Memory B cell (primary cell): ENCODE measurements around the gene PLEKHM2.

Experiments
- ATAC-seq: fragments of 150-1000 bp; cut with Tn5 transposase; 2 replicates; pipeline ENCODE4 v1.10.0; 2021; ENCODE audit warnings: low read depth, mild to moderate bottlenecking, moderate library complexity
- DNase-seq, 2 donors: peaks; one replicate each; pipeline ENCODE4 v3.0.0; 2022; ENCODE audit warnings: low spot score in 2 of 2
- H3K27ac Mint-ChIP-seq: one replicate; pipeline ENCODE4 v1.8.0; 2022; ENCODE audit warnings: mild to moderate bottlenecking, moderate library complexity, mixed read lengths
- H3K27me3 Mint-ChIP-seq: one replicate; pipeline ENCODE4 v1.8.0; 2022; ENCODE audit warnings: mixed read lengths
- H3K36me3 Mint-ChIP-seq: one replicate; pipeline ENCODE4 v1.8.0; 2022; ENCODE audit warnings: mild to moderate bottlenecking, mixed read lengths
- H3K4me1 Mint-ChIP-seq: one replicate; pipeline ENCODE4 v1.8.0; 2022; ENCODE audit warnings: mixed read lengths
- H3K4me3 Mint-ChIP-seq: one replicate; pipeline ENCODE4 v1.8.0; 2022; ENCODE audit warnings: mild to moderate bottlenecking, moderate library complexity, mixed read lengths
- H3K9me3 Mint-ChIP-seq: one replicate; pipeline ENCODE4 v1.8.0; 2022; ENCODE audit warnings: mixed read lengths

Gene PLEKHM2

DNA sequence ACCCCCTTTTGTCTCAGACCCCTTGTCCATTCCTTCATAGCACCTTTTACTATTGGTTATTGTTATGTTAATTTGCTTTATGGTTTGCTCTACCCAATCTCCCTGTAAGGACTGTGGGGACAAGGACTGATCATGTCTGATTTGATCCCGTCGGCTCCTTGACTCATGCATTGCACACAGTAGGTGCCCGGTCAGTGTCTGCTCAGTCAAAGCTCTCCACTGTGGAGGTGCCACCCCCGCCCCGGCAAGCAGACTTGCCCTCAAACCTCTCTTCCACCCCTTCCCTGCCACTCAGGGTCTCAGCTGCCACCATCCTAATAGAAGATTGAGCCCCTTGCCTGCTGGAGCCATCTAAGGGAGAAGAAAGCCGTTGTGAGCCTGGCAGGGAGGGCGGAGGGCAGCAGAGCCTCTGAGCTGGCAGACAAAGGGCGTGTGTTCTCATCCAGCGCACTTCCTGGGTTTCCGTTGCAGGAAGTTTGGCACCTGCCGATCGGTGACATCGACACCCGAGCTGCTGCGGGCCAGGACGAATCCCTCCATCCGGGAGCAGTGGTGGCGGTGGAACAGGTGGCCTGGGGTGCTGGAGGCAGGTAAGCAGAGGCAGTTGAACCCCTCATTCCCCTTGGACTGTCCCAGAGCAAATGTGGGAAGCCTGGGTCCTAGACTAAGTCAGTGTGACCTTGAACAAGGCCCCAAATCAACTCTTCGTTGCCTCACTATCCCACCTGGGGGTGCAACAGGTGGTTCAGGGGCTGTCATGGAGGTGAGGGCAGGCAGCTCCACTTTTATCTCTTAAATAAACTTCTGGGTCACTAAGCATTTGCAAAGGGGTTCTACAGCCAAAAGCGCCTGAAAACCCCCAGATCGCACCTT, 72.3 kb downstream of the PLEKHM2 start:
- peaks cover 2% of the 10 kb centered on the region for H3K36me3 Mint-ChIP-seq
- no peaks in the 10 kb centered on the region for H3K9me3 Mint-ChIP-seq
- no peak overlapping the region for H3K27ac Mint-ChIP-seq
- ATAC-seq: peak; percentile 37
- H3K4me1 Mint-ChIP-seq: peaks cover 13% of the 10 kb centered on the region
- DNase-seq: no peak
- H3K27me3 Mint-ChIP-seq: peaks cover 23% of the 10 kb centered on the region
- no peak overlapping the region for H3K4me3 Mint-ChIP-seq

DNA sequence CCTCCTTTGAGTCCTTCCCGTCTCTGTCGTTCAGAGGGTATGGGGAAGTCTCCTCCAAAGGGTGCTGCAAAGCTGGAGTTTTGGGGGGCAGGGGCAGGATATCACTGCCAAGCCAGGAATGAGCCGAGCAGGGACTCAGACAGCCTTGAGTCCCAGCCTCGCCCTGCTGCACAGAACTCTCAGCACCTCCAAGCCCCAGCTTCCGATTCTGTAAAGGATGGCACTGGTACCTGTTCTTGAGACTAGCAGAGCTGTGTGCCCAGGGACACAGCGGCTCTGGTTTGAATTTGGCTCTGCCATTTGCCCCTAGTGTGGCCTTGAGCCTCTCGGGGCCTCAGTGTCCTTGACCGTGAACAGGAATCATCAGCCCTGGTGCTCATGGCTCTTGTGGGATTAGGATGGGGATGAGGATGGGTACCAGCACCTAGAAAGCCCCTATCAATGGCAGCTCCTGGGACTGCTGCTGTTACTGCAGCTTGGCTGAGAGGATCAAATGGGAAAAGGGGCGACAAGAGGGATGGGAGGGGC, 73.0 kb downstream of the PLEKHM2 start:
- Mint-ChIP-seq H3K9me3 (no peaks in the 10 kb centered on the region), H3K4me1 (peaks cover 13% of the 10 kb centered on the region), H3K27ac (no peak overlapping the region), H3K36me3 (peaks cover 2% of the 10 kb centered on the region), H3K27me3 (peaks cover 23% of the 10 kb centered on the region), H3K4me3 (peak overlapping the region; percentile 24)
- ATAC-seq: peak; percentile 20
- DNase-seq: no peak

DNA sequence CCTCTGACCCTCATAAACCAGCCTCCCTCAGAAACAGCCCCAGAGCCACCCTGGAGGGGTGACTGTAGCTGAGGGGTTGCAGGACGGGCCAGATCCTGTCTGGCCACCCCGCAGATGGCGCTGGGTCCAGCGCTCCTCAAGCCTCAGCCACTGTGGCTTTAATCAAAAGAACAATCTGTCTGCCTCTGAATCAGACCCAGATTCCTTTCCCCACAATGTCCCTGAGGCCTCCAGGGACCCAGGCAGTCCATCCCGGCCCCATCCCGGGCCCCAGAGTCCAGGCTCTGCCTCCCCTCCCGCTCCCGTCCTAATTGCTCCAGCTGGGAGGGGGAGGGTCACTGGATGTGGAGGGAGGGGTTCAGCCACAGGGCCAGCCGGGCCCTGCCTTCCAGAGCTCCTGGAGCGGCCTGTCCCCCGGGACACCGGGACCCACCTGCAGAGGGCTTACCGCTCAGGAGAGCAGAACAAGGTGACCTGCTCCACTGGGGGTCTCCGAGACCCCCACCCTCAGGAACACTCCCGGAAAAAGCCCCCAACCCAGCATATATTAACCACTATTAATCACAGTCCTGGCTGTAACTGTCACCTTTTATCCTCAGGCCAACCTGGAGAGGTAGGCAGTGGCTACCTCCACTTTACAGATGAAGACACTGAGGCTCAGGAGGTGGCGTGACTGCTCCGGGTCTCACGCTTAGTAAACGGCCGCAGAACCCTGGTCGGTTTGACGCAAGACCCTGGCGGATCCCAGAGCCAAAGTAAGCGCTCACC, 73.6 kb downstream of the PLEKHM2 start:
- peaks cover 24% of the 10 kb centered on the region for H3K27me3 Mint-ChIP-seq
- H3K36me3 Mint-ChIP-seq: peaks cover 2% of the 10 kb centered on the region
- peaks cover 13% of the 10 kb centered on the region for H3K4me1 Mint-ChIP-seq
- peak overlapping the region; percentile 71 for H3K4me3 Mint-ChIP-seq
- no peaks in the 10 kb centered on the region for H3K9me3 Mint-ChIP-seq
- DNase-seq: no peak
- no peak overlapping the region for H3K27ac Mint-ChIP-seq
- ATAC-seq: no peak

DNA sequence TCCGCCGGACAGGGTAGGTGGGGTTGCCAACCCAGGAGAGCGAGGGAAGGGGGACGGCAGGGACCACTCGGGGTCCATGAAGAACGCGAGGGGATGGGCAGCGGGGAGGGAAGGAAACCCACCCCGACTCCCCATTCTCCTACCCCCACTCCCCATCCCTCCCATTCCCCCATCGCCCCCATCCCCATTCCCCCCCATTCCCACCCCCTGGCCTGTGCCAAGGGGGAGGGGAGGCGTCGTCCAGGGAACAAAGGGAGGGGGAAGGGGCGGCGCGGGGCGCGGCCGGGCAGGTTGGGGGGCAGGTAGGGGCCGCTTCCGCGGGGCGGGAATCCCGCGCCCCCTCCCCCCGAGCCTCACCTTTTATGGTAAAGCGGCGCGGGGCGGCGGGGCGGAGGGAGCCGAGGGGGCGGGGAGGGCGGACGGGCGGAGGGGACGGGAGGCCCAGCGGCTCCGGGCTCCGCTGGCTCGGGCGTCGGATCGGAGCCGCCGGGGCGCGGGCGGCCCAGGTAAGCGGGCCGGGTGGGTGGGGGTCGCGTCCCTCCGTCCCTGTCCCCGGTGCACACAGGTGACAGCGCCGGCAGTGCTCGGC, 74.3 kb downstream of the PLEKHM2 start, which contains the start of gene FBLIM1:
TSS of gene FBLIM1 (plus strand) at position 453 of the 589 bp plus-strand sequence. CDS start 6,189 bp downstream, outside the sequence.
- peaks cover 13% of the 10 kb centered on the region for H3K4me1 Mint-ChIP-seq
- H3K27me3 Mint-ChIP-seq: peaks cover 23% of the 10 kb centered on the region
- peak within 1 kb of the TSS; percentile 71 for H3K4me3 Mint-ChIP-seq
- DNase-seq (no peak), ATAC-seq (no peak)
- H3K27ac Mint-ChIP-seq: no peak within 1 kb of the TSS
- peaks cover 1% of the 10 kb centered on the region for H3K36me3 Mint-ChIP-seq
- no peaks in the 10 kb centered on the region for H3K9me3 Mint-ChIP-seq

DNA sequence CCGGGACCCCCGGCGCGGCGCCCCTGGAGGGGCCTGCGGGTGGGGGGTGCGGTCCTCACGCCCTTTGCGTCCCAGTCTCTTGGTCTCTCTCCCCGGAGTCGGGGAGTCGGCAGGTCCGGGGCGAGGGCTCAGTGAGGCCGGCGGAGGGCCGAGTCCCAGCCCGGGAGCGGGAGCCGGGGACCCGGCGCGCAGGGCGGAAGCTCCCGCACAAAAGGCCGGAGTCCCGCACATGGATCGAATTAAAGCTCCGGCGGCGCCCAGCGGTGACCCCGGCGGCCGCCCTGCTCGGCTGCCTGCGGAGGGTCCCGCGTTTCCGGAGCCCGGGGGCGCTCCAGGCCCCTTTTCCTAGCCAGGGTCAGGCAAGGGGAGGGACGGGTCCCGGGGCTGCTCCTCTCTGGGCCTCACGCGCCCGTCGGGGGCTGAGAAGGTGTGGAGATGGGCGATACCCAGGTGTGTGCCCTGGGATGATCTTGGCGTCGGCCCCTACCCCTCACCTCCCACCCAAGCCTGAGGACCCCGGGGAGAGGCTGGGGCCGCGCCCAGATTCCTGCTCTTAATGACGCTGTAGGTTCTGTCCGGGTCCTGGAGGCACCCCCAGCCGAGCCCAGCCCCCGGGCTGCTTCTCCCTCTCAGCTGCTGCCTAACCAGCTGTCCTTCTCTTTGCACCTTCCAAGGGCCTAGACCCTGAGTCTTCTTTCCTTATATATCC, 75.0 kb downstream of the PLEKHM2 start:
- Mint-ChIP-seq H3K27me3 (peaks cover 20% of the 10 kb centered on the region), H3K27ac (no peak overlapping the region), H3K4me1 (peaks cover 13% of the 10 kb centered on the region), H3K36me3 (no peaks in the 10 kb centered on the region), H3K9me3 (no peaks in the 10 kb centered on the region), H3K4me3 (peak overlapping the region; percentile 27)
- ATAC-seq: no peak
- no peak for DNase-seq

DNA sequence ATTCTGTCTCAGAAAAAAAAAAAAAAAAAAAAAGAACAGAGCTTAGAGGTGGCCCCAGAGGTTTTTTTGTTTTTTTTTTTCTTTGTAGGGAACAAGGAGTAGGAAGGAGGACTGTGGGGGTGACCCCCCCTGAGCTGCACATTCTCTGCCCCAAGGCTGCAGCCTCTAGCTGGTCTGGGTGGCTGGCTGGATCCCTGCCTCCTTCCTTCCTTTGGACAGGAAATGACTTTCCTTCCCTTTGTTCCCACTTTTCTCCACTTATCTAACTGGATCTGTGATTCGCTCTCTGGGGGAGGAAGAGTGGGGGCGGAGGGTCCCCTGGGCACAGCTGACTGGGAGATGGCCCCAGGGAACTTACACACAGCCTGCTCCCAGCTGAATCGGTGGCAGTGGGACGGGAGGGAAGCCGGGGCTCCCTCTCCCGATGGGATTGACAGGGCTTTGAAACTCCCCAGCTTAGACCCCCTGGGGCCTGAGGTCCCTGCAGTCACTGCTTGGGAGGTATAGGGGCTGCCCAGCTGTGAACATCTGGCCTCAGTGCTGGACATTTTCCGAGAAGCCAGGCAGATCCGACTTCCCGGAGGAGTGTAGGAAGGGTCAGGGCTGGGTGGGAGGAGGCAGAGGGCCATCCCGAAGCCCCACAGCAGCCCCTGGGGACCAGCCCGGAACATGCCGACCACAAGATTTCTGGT, 76.5 kb downstream of the PLEKHM2 start:
- no peak for DNase-seq
- no peak overlapping the region for H3K27ac Mint-ChIP-seq
- peaks cover 14% of the 10 kb centered on the region for H3K4me1 Mint-ChIP-seq
- peaks cover 26% of the 10 kb centered on the region for H3K27me3 Mint-ChIP-seq
- no peaks in the 10 kb centered on the region for H3K9me3 Mint-ChIP-seq
- H3K36me3 Mint-ChIP-seq: no peaks in the 10 kb centered on the region
- H3K4me3 Mint-ChIP-seq: no peak overlapping the region
- no peak for ATAC-seq

DNA sequence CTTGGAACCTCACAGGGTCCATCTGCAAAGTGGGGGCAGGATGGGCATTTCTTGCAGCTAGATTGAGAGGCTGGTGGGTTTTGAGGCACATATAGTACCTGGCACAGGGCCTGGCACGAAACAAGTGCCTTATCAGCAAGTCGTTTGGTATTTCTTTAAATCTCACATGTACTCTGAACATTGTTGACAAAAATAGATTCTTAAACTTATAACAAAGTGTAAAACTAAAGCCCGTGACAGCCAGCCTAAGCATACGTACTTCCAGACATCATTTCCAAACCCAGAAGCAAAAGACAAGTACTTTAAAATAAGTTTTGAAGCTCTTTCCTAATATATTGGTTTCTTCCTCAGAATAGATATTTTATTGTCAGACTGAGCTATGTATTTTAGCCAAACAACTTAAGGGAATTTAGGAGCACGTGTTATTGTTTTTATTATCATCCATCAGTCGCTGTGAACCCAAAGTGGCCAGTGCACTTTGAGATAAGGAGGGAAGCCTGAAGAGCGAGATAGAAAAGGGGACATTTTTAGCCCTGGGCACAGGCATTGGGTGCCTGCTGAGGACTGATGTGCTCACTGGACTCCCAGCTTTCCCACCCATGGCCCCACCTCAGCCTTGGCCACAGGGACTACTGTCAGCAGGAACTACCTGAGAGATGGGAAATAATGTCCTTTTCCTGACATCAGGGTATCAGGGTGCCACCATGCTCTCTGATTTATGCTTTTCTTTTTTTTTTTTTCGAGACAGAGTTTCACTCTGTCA, 77.4 kb downstream of the PLEKHM2 start:
- DNase-seq (no peak), ATAC-seq (no peak)
- peaks cover 25% of the 10 kb centered on the region for H3K27me3 Mint-ChIP-seq
- H3K4me3 Mint-ChIP-seq: no peak overlapping the region
- no peaks in the 10 kb centered on the region for H3K36me3 Mint-ChIP-seq
- H3K27ac Mint-ChIP-seq: no peak overlapping the region
- H3K4me1 Mint-ChIP-seq: peaks cover 9% of the 10 kb centered on the region
- no peaks in the 10 kb centered on the region for H3K9me3 Mint-ChIP-seq

DNA sequence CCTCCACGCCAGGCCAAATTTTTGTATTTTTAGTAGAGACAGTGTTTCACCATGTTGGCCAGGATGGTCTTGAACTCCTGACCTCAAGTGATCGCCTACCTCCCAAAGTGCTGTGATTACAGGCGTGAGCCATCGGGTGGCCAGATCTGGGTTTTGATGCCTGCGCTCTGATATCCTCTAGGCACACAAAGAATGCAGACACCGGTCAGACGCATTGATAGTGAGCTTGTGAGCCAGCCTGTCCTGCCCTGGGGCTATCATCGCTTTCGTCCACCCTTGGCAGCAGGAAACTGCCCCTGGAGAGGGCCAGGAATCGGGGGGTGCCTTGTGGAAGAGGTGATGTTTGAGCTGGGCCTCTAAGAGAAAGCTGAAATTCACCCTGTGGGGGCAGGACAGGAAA, 78.4 kb downstream of the PLEKHM2 start:
- H3K27ac Mint-ChIP-seq: no peak overlapping the region
- no peak overlapping the region for H3K4me3 Mint-ChIP-seq
- ATAC-seq: no peak
- no peak for DNase-seq
- peaks cover 6% of the 10 kb centered on the region for H3K4me1 Mint-ChIP-seq
- no peaks in the 10 kb centered on the region for H3K36me3 Mint-ChIP-seq
- H3K9me3 Mint-ChIP-seq: no peaks in the 10 kb centered on the region
- H3K27me3 Mint-ChIP-seq: peaks cover 23% of the 10 kb centered on the region

DNA sequence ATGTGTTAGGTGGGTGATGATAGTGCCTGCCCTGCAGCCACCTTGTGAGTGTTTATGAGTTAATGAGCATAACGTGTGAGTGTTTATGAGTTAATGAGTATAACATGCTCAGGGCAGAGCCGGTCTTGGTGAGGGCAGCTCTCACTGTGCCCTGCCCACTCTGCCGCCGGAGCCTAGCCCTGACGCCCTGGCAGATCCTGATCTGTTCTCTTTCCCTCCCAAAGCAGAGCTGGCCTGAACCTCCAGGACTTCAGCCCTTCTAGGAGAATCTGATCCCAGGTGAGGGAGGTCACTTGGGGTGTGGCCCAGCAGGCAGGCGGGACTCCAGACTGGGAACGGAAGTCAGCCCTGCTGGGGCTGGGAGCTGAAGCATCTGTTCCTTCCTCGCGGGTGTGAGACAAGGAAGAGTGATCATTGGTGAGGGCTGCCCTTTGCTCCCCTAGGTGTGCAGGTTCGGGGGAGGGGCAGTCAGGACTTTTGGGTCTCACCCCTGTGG, 80.2 kb downstream of the PLEKHM2 start:
- no peak for ATAC-seq
- Mint-ChIP-seq H3K4me1 (peaks cover 4% of the 10 kb centered on the region), H3K27ac (no peak overlapping the region), H3K36me3 (no peaks in the 10 kb centered on the region), H3K4me3 (no peak overlapping the region), H3K9me3 (no peaks in the 10 kb centered on the region), H3K27me3 (peaks cover 22% of the 10 kb centered on the region)
- DNase-seq: no peak

DNA sequence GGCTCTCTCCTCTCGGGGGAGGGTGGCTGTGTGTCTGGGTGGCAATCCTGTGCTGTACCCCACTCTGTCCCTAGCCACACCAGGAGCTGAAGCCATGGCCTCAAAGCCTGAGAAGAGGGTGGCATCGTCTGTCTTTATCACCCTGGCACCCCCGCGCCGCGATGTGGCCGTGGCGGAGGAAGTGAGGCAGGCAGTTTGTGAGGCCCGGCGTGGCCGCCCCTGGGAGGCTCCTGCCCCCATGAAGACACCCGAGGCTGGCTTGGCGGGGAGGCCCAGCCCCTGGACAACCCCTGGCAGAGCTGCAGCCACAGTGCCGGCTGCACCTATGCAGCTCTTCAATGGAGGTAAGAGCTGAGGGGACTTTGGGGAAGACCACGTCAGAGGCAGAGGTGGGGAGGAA, 80.8 kb downstream of the PLEKHM2 start:
- no peak for DNase-seq
- no peak overlapping the region for H3K27ac Mint-ChIP-seq
- H3K4me1 Mint-ChIP-seq: peaks cover 4% of the 10 kb centered on the region

DNA sequence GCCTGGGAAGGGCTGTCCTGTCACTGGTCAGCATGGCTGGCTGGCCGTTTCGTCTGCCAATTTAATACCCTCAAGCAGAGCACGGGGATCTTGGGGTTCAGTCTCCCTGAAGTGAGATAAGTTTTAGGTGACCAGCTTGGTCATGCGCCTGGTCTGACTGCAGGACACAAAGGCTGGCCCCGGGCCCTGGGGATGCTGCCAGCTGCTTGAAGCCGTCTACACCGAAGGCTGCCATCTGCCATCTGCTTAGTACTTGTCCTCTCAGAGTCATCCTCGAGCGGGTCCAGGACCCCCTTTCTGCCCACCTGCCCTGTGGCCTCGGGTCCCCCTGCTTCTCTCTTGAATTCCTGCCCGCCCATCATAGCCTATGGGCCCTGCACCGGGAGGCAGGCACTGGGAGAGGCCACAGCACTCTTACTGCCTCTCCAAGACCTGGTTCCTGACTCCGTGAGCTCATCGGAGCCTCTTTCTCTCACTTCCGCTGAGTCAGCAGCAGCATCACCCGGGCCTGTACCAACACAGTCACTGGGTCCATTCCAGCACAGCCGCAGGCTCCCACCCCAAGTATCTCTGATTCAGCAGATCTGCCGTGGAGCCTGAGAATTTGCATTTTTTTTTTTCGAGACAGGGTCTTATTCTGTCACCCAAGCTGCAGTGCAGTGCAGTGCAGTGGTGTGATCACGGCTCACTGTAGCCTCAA, 81.5 kb downstream of the PLEKHM2 start:
- H3K4me1 Mint-ChIP-seq: peaks cover 2% of the 10 kb centered on the region
- no peak overlapping the region for H3K27ac Mint-ChIP-seq
- peak; percentile 35 for ATAC-seq
- H3K27me3 Mint-ChIP-seq: peaks cover 21% of the 10 kb centered on the region
- H3K36me3 Mint-ChIP-seq: no peaks in the 10 kb centered on the region
- DNase-seq: no peak
- H3K9me3 Mint-ChIP-seq: no peaks in the 10 kb centered on the region
- H3K4me3 Mint-ChIP-seq: no peak overlapping the region

More for the DNA sequence above, 80.8 kb downstream of the PLEKHM2 start:
- Mint-ChIP-seq H3K36me3 (no peaks in the 10 kb centered on the region), H3K4me3 (no peak overlapping the region), H3K27me3 (peaks cover 22% of the 10 kb centered on the region), H3K9me3 (no peaks in the 10 kb centered on the region)
- ATAC-seq: no peak

DNA sequence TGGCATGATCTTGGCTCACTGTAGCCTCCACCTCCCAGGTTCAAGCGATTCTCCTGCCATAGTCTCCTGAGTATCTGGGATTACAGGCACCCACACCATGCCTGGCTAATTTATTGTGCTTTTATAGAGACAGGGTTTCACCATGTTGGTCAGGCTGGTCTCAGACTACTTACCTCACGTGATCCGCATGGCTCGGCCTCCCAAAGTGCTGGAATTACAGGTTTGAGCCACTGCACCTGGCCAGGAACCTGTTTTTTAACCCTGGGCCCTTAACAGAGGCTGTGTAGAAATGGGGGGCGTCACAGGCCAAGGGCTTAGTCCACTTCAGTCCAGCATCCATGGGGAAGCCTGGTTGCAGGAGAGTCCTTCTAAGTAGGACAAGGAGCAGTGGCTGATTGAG, 83.8 kb downstream of the PLEKHM2 start:
- peaks cover 2% of the 10 kb centered on the region for H3K4me1 Mint-ChIP-seq
- no peaks in the 10 kb centered on the region for H3K36me3 Mint-ChIP-seq
- ATAC-seq (no peak), DNase-seq (no peak)
- H3K27ac Mint-ChIP-seq: no peak overlapping the region
- H3K9me3 Mint-ChIP-seq: no peaks in the 10 kb centered on the region
- peaks cover 28% of the 10 kb centered on the region for H3K27me3 Mint-ChIP-seq
- no peak overlapping the region for H3K4me3 Mint-ChIP-seq
